Esophagus squamous epithelium (tissue), 5 donors: ENCODE data around the gene GHDC. TPM values are rescaled to one million over a fixed set of nuclear protein-coding genes. Genes with fewer than 3 reads are reported as not detected.

Source experiments
- DNase-seq: peaks from one replicate; lab custom pipeline; 2025; lab: John Stamatoyannopoulos, UW
- H3K27ac ChIP-seq, 4 donors: fragments of 200-600 bp; sonication (generic); one replicate each; pipeline ENCODE4 v1.5.1; 2016 to 2019; ENCODE audit warnings: mild to moderate bottlenecking in 1 of 4
- H3K27me3 ChIP-seq, 4 donors: fragments of 200-600 bp; sonication (generic); 1 replicate in 3 of 4; 2 replicates in 1 of 4; pipeline versions ENCODE4 v1.5.1 to v1.6.0; 2017 to 2021; ENCODE audit warnings: antibody characterized with exemption in 1 of 4
- H3K36me3 ChIP-seq, 3 donors: fragments of 200-600 bp; sonication (generic); one replicate each; pipeline ENCODE4 v1.5.1; 2016 to 2019
- H3K4me1 ChIP-seq, 3 donors: fragments of 200-600 bp; sonication (generic); one replicate each; pipeline ENCODE4 v1.5.1; 2017 to 2019
- H3K4me3 ChIP-seq, 4 donors: fragments of 200-600 bp; sonication (generic); 1 replicate in 3 of 4; 2 replicates in 1 of 4; pipeline ENCODE4 v1.5.1; 2016 to 2019; ENCODE audit warnings: mild to moderate bottlenecking in 2 of 4, moderate library complexity in 1 of 4
- H3K9me3 ChIP-seq, 3 donors: fragments of 200-600 bp; sonication (generic); one replicate each; pipeline ENCODE4 v1.5.1; 2016 to 2019
- CTCF ChIP-seq, 6 experiments: fragments of 450-650 bp in 4 of 6; fragments of 200-600 bp in 2 of 6; sonication (generic) in 2 of 6; IDR thresholded peaks; one replicate each; pipeline ENCODE4 v1.5.1; 2016 to 2019; ENCODE audit warnings: antibody characterized with exemption in 6 of 6, mild to moderate bottlenecking in 4 of 6, moderate library complexity in 4 of 6
- POLR2A ChIP-seq, 4 donors: fragments of 450-650 bp; IDR thresholded peaks; one replicate each; pipeline ENCODE4 v1.6.1; 2017; ENCODE audit warnings: antibody characterized with exemption in 4 of 4, mild to moderate bottlenecking in 4 of 4, moderate library complexity in 3 of 4
- WGBS, 2 donors: methylation state at CpG; one replicate each; pipeline ENCODE4 v1.1.5; 2018; 5-methylcytosine and 5-hydroxymethylcytosine counted together
- intact Hi-C: fragments of 100-400 bp; cut with DNase I; formaldehyde crosslinking; loops from one replicate; pipeline ENCODE4 v1.15.0; 2022
- total RNA-seq, 4 donors: library from RNA; depleted of rRNA; stranded (reverse); fragments of >200 nt; gene quantifications; one replicate each; pipeline ENCODE4 v1.1.0, GENCODE V29; 2016
- donor health status: DM: yes; HTN: yes; CAD: no.

Gene GHDC
- total RNA-seq, 4 donors from 2014 or later, result 5.5 to 22.0 (median 13.1) TPM

GRCh38 chr17:42181851-42182207, 12.5 kb downstream of the GHDC start:
- Histone ChIP-seq H3K9me3 (no peaks in the 10 kb centered on the region), H3K4me3 (no peak overlapping the region), H3K27me3 (peaks cover 0 to 68% (median 6%) of the 10 kb centered on the region in 4 donors), H3K36me3 (no peaks in the 10 kb centered on the region), H3K4me1 (peaks cover 25 to 50% (median 29%) of the 10 kb centered on the region in 3 donors), H3K27ac (no peak overlapping the region)
- intact Hi-C loops, result no loop called here
- TF ChIP-seq CTCF (IDR thresholded peaks at IDR 0.05) (no peak), POLR2A (IDR thresholded peaks at IDR 0.05) (no peak)
- DNase-seq, result no peak
- 82 to 85% methylated on average over 2 of the region's 2 CpGs for WGBS, 2 donors

- Histone ChIP-seq H3K4me1 (peaks cover 25 to 50% (median 29%) of the 10 kb centered on the region in 3 donors), H3K27ac (no peak within 1 kb of the TSS), H3K27me3 (peaks cover 0 to 68% (median 6%) of the 10 kb centered on the region in 4 donors), H3K36me3 (no peaks in the 10 kb centered on the region), H3K9me3 (no peaks in the 10 kb centered on the region), H3K4me3 (peak within 1 kb of the TSS; percentile 23 to 59 (median 40))
- intact Hi-C loops, result no loop called here
- TF ChIP-seq CTCF (IDR thresholded peaks at IDR 0.05) (peak in 5 of 6 experiments; percentile 33 to 59 (median 52)), POLR2A (IDR thresholded peaks at IDR 0.05) (no peak)
- WGBS, 2 donors, result 8 to 56% methylated on average over 3 to 16 of the region's 60 CpGs
- DNase-seq, result no peak
These were observed 13.1 kb downstream of the GHDC start, which contains the start of gene KCNH4 for GRCh38 chr17:42180922-42181850. KCNH4 (minus strand) TSS chr17:42181142; CDS start chr17:42180945, 197 bp downstream.

GRCh38 chr17:42180411-42180921, 13.8 kb downstream of the GHDC start:
- TF ChIP-seq CTCF (IDR thresholded peaks at IDR 0.05) (no peak), POLR2A (IDR thresholded peaks at IDR 0.05) (no peak)
- H3K4me3 ChIP-seq, result peak overlapping the region; percentile 23 to 59 (median 40)
- WGBS, 2 donors, result 3 to 8% methylated on average over 14 to 30 of the region's 33 CpGs
- H3K27ac ChIP-seq, result no peak overlapping the region
- intact Hi-C loops, result no loop called here
- no peak for DNase-seq
- H3K9me3 ChIP-seq, result no peaks in the 10 kb centered on the region
- peaks cover 25 to 50% (median 29%) of the 10 kb centered on the region in 3 donors for H3K4me1 ChIP-seq
- H3K36me3 ChIP-seq, result no peaks in the 10 kb centered on the region
- peaks cover 0 to 62% (median 6%) of the 10 kb centered on the region in 4 donors for H3K27me3 ChIP-seq

- peaks cover 25 to 47% (median 29%) of the 10 kb centered on the region in 3 donors for H3K4me1 ChIP-seq
- intact Hi-C loops, result no loop called here
- H3K36me3 ChIP-seq, result no peaks in the 10 kb centered on the region
- no peaks in the 10 kb centered on the region for H3K9me3 ChIP-seq
- H3K27ac ChIP-seq, result no peak overlapping the region
- no peak for DNase-seq
- 0 to 26% methylated on average over 2 to 13 of the region's 20 CpGs for WGBS, 2 donors
- no peak for TF ChIP-seq CTCF (IDR thresholded peaks at IDR 0.05)
- no peak for TF ChIP-seq POLR2A (IDR thresholded peaks at IDR 0.05)
- peak overlapping the region in 2 of 4 donors; percentile 49 to 59 for H3K4me3 ChIP-seq
- H3K27me3 ChIP-seq, result peaks cover 0 to 59% (median 6%) of the 10 kb centered on the region in 4 donors
These were observed 14.3 kb downstream of the GHDC start for GRCh38 chr17:42179911-42180410.
